CD1c-positive myeloid dendritic cell (primary cell): Measurements from ENCODE around the gene SLC9A5.
A peak's percentile ranks its signal among the peaks of the same experiment; 100 is the strongest.

Experiments
- DNase-seq: peaks from one replicate; pipeline ENCODE4 v3.0.0-alpha.2; 2016; ENCODE audit errors: extremely low spot score

The SLC9A5 gene

GRCh38 chr16:67238806-67239470, 9.8 kb upstream of the SLC9A5 start:
- DNase-seq = no peak

- DNase-seq = no peak
These were observed 8.3 kb upstream of the SLC9A5 start for GRCh38 chr16:67240506-67240905.

GRCh38 chr16:67241008-67241900, 7.5 kb upstream of the SLC9A5 start:
- peak; percentile 36 for DNase-seq

- DNase-seq = no peak
These were observed 6.5 kb upstream of the SLC9A5 start for GRCh38 chr16:67242138-67242730.

GRCh38 chr16:67243481-67243880, 5.3 kb upstream of the SLC9A5 start:
- peak; percentile 63 for DNase-seq

GRCh38 chr16:67244387-67245185, 4.2 kb upstream of the SLC9A5 start:
- peak; percentile 97 for DNase-seq

GRCh38 chr16:67245186-67245585, 3.6 kb upstream of the SLC9A5 start:
- DNase-seq = no peak

- no peak for DNase-seq
These were observed 3.1 kb upstream of the SLC9A5 start for GRCh38 chr16:67245674-67246080.

- DNase-seq = peak; percentile 86
These were observed 2.6 kb upstream of the SLC9A5 start for GRCh38 chr16:67246081-67246755.

GRCh38 chr16:67246756-67247191, 2.0 kb upstream of the SLC9A5 start:
- no peak for DNase-seq

GRCh38 chr16:67247192-67248072, 1.3 kb upstream of the SLC9A5 start, which contains the start of gene FHOD1:
TSS of gene FHOD1 (minus strand) at chr16:67247481. CDS start at chr16:67247410, 71 bp downstream.
- peak; percentile 97 for DNase-seq

- no peak for DNase-seq
These were observed 742 bp upstream of the SLC9A5 start for GRCh38 chr16:67248073-67248400.

GRCh38 chr16:67249178-67250044, 632 bp downstream of the SLC9A5 start:
- no peak for DNase-seq

GRCh38 chr16:67250045-67250327, 1.2 kb downstream of the SLC9A5 start:
- no peak for DNase-seq

GRCh38 chr16:67252609-67253497, 4.1 kb downstream of the SLC9A5 start:
- no peak for DNase-seq

- DNase-seq = no peak
These were observed 6.2 kb downstream of the SLC9A5 start for GRCh38 chr16:67254801-67255552.

- DNase-seq = no peak
These were observed 6.9 kb downstream of the SLC9A5 start for GRCh38 chr16:67255553-67256221.
